CD14-positive monocyte (primary cell): ENCODE data around the gene PTRH1. TPM values are rescaled to one million over a fixed set of nuclear protein-coding genes. Genes with fewer than 3 reads are reported as not detected.

Experiments
- DNase-seq, 3 donors: peaks; one replicate each; pipeline ENCODE4 v3.0.0-alpha.2; 2011 to 2022
- H2AFZ ChIP-seq: 2 replicates; pipeline ENCODE4 v1.6.0; 2012; ENCODE audit warnings: mild to moderate bottlenecking, low read depth, low read length, inconsistent platforms; ENCODE audit not compliant: insufficient read depth, poor library complexity, severe bottlenecking
- H3K27ac ChIP-seq, 2 donors: 1 replicate in 1 of 2; 2 replicates in 1 of 2; pipeline ENCODE4 v1.5.1; 2012 to 2013; ENCODE audit warnings: low read length in 2 of 2, control low read depth in 1 of 2, inconsistent platforms in 1 of 2, low read depth in 1 of 2, mild to moderate bottlenecking in 1 of 2
- H3K27me3 ChIP-seq, 2 donors: one replicate each; pipeline versions ENCODE4 v1.6.0 to v1.6.1; 2011 to 2013; ENCODE audit warnings: low read length in 2 of 2; ENCODE audit not compliant: control insufficient read depth in 2 of 2, insufficient read depth in 2 of 2
- H3K36me3 ChIP-seq, 2 donors: replicated peaks in 1 of 2; 1 replicate in 1 of 2; 2 replicates in 1 of 2; pipeline versions ENCODE4 v1.5.1 to v1.6.1; 2012 to 2013; ENCODE audit warnings: low read length in 2 of 2, control low read depth in 1 of 2, inconsistent platforms in 1 of 2, mild to moderate bottlenecking in 1 of 2; ENCODE audit not compliant: insufficient read depth in 2 of 2, control insufficient read depth in 1 of 2
- H3K4me1 ChIP-seq, 2 donors: 1 replicate in 1 of 2; 2 replicates in 1 of 2; pipeline versions ENCODE4 v1.5.1 to v1.6.1; 2012 to 2013; ENCODE audit warnings: low read length in 2 of 2, control low read depth in 1 of 2, inconsistent platforms in 1 of 2, mild to moderate bottlenecking in 1 of 2, moderate library complexity in 1 of 2; ENCODE audit not compliant: insufficient read depth in 2 of 2, control insufficient read depth in 1 of 2
- H3K4me2 ChIP-seq: replicated peaks from 2 replicates; pipeline ENCODE3; 2012; ENCODE audit warnings: low read length, moderate library complexity, mild to moderate bottlenecking; ENCODE audit not compliant: poor library complexity, severe bottlenecking; ENCODE audit errors: extremely low read depth
- H3K4me3 ChIP-seq, 3 experiments: fragments of 200-600 bp in 1 of 3; sonication (generic) in 1 of 3; replicated peaks in 1 of 3; 1 replicate in 2 of 3; 2 replicates in 1 of 3; pipeline ENCODE4 v1.5.1; 2011 to 2013; ENCODE audit warnings: low read length in 3 of 3, mild to moderate bottlenecking in 3 of 3, control low read depth in 2 of 3, low read depth in 2 of 3, inconsistent platforms in 1 of 3, moderate library complexity in 1 of 3
- H3K79me2 ChIP-seq: 2 replicates; pipeline ENCODE4 v1.6.0; 2012; ENCODE audit warnings: mild to moderate bottlenecking, control low read depth, inconsistent platforms, low read length, moderate library complexity; ENCODE audit not compliant: insufficient read depth
- H3K9ac ChIP-seq: 2 replicates; pipeline ENCODE4 v1.6.0; 2017; ENCODE audit warnings: low read length, mild to moderate bottlenecking; ENCODE audit not compliant: insufficient read depth, poor library complexity, severe bottlenecking
- H3K9me3 ChIP-seq, 2 donors: replicated peaks in 1 of 2; 1 replicate in 1 of 2; 2 replicates in 1 of 2; pipeline versions ENCODE4 v1.5.1 to v1.6.1; 2012 to 2013; ENCODE audit warnings: low read length in 2 of 2, control low read depth in 1 of 2; ENCODE audit not compliant: control insufficient read depth in 1 of 2, insufficient read depth in 1 of 2
- H4K20me1 ChIP-seq: 2 replicates; pipeline ENCODE4 v1.6.0; 2012; ENCODE audit warnings: mild to moderate bottlenecking, low read length, control low read depth, moderate library complexity; ENCODE audit not compliant: insufficient read depth
- H3K27ac Mint-ChIP-seq, 7 donors: one replicate each; pipeline ENCODE4 v1.8.0; 2020; ENCODE audit warnings: mild to moderate bottlenecking in 7 of 7, mixed read lengths in 7 of 7, moderate library complexity in 6 of 7, inconsistent platforms in 2 of 7
- H3K27me3 Mint-ChIP-seq, 3 donors: one replicate each; pipeline ENCODE4 v1.8.0; 2021 to 2022; ENCODE audit warnings: low read depth in 3 of 3, mild to moderate bottlenecking in 3 of 3, mixed read lengths in 3 of 3, moderate library complexity in 3 of 3, inconsistent platforms in 1 of 3
- H3K36me3 Mint-ChIP-seq, 2 donors: one replicate each; pipeline ENCODE4 v1.8.0; 2020; ENCODE audit warnings: mixed read lengths in 2 of 2, inconsistent platforms in 1 of 2, mild to moderate bottlenecking in 1 of 2
- H3K4me1 Mint-ChIP-seq: one replicate; pipeline ENCODE4 v1.8.0; 2020; ENCODE audit warnings: mild to moderate bottlenecking, mixed read lengths
- H3K4me3 Mint-ChIP-seq, 2 donors: one replicate each; pipeline ENCODE4 v1.8.0; 2020; ENCODE audit warnings: mild to moderate bottlenecking in 2 of 2, mixed read lengths in 2 of 2, moderate library complexity in 1 of 2
- H3K9me3 Mint-ChIP-seq, 7 donors: one replicate each; pipeline ENCODE4 v1.8.0; 2020 to 2022; ENCODE audit warnings: mixed read lengths in 7 of 7, mild to moderate bottlenecking in 6 of 7, moderate library complexity in 6 of 7, inconsistent platforms in 2 of 7
- WGBS: methylation state at CpG from one replicate; pipeline ENCODE4 v1.1.5; 2013; ENCODE audit warnings: missing lambda C conversion rate; ENCODE audit not compliant: insufficient coverage; 5-methylcytosine and 5-hydroxymethylcytosine counted together
- intact Hi-C, 2 donors: fragments of 100-400 bp; cut with micrococcal nuclease; formaldehyde crosslinking; loops; one replicate each; pipeline versions ENCODE4 v1.15.0 to v1.15.1; 2023
- polyA plus RNA-seq, 3 donors: library from polyadenylated mRNA; depleted of rRNA in 1 of 3; unstranded in 2 of 3; stranded (reverse) in 1 of 3; fragments of 300-500 nt in 2 of 3; fragments of >200 nt in 1 of 3; fragmentation: Illumina TruSeq in 2 of 3; gene quantifications; 1 replicate in 2 of 3; 2 replicates in 1 of 3; pipeline ENCODE4 v1.2.3, GENCODE V29; 2012 to 2021
- TF ChIP-seq, protein P1 (sequence below): fragments of 200-600 bp; IDR thresholded peaks from one replicate; pipeline ENCODE4 v1.8.0; 2022; ENCODE audit warnings: antibody characterized with exemption, mild to moderate bottlenecking

PTRH1 gene
- polyA plus RNA-seq, 3 donors, result 6.9 to 19.9 (median 19.5) TPM

DNA sequence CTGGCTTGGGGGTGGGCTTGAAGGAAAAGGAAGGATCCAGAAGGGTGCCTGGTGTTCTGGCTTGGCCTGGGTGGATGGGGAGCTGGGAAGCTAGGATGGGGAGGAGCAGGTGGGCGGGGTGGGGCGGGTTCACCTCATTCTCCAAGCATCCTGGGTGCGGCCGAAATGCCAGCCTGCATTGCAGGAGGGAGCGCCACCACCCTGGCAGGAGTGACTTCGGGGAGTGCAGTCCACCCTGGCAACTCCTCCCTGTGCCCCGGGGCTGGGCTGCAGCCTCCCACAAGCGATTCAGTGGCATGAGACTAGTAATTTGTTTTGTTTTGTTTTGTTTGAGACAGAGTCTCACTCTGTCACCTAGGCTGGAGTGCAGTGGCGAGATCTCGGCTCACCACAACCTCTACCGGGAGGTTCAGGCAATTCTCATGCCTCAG, 5.9 kb upstream of the PTRH1 start:
- Mint-ChIP-seq H3K4me3 (no peak overlapping the region), H3K9me3 (peaks cover 0 to 2% (median 0%) of the 10 kb centered on the region in 7 donors), H3K27me3 (peaks cover 3 to 6% (median 5%) of the 10 kb centered on the region in 3 donors), H3K27ac (no peak overlapping the region), H3K36me3 (no peaks in the 10 kb centered on the region), H3K4me1 (peaks cover 11% of the 10 kb centered on the region)
- Histone ChIP-seq H4K20me1 (no peaks in the 10 kb centered on the region), H3K4me2 (no peak overlapping the region), H3K4me3 (no peak overlapping the region), H3K79me2 (no peaks in the 10 kb centered on the region), H3K27me3 (no peaks in the 10 kb centered on the region), H3K9ac (no peak overlapping the region), H3K9me3 (no peaks in the 10 kb centered on the region), H3K4me1 (peaks cover 4 to 13% of the 10 kb centered on the region in 2 donors), H2AFZ (no peak overlapping the region), H3K36me3 (no peaks in the 10 kb centered on the region), H3K27ac (no peak overlapping the region)
- WGBS, result 86% methylated on average over 7 of the region's 11 CpGs
- intact Hi-C loops, result loop anchor here in 1 of 2 donors (10.0 kb wide), 1 partner anchor 107 kb away; the partner anchor contains the start of gene STXBP1
- no peak for DNase-seq
- TF ChIP-seq, protein P1, sequence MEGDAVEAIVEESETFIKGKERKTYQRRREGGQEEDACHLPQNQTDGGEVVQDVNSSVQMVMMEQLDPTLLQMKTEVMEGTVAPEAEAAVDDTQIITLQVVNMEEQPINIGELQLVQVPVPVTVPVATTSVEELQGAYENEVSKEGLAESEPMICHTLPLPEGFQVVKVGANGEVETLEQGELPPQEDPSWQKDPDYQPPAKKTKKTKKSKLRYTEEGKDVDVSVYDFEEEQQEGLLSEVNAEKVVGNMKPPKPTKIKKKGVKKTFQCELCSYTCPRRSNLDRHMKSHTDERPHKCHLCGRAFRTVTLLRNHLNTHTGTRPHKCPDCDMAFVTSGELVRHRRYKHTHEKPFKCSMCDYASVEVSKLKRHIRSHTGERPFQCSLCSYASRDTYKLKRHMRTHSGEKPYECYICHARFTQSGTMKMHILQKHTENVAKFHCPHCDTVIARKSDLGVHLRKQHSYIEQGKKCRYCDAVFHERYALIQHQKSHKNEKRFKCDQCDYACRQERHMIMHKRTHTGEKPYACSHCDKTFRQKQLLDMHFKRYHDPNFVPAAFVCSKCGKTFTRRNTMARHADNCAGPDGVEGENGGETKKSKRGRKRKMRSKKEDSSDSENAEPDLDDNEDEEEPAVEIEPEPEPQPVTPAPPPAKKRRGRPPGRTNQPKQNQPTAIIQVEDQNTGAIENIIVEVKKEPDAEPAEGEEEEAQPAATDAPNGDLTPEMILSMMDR, result no peak

GRCh38 chr9:127720865-127721227, 5.4 kb upstream of the PTRH1 start:
- H4K20me1 ChIP-seq, result no peaks in the 10 kb centered on the region
- H3K4me3 ChIP-seq, result no peak overlapping the region
- H3K4me1 ChIP-seq, result peaks cover 9 to 18% of the 10 kb centered on the region in 2 donors
- H3K4me2 ChIP-seq, result no peak overlapping the region
- Mint-ChIP-seq H3K27me3 (peaks cover 3 to 8% (median 5%) of the 10 kb centered on the region in 3 donors), H3K4me3 (no peak overlapping the region), H3K9me3 (peaks cover 0 to 2% (median 0%) of the 10 kb centered on the region in 7 donors), H3K27ac (peak overlapping the region in 1 of 7 donors; percentile 56), H3K36me3 (no peaks in the 10 kb centered on the region), H3K4me1 (peaks cover 17% of the 10 kb centered on the region)
- H2AFZ ChIP-seq, result no peak overlapping the region
- H3K9ac ChIP-seq, result no peak overlapping the region
- H3K9me3 ChIP-seq, result no peaks in the 10 kb centered on the region
- intact Hi-C loops, result loop anchor here in 1 of 2 donors (10.0 kb wide), 1 partner anchor 106 kb away; the partner anchor contains the start of gene STXBP1
- no peaks in the 10 kb centered on the region for H3K36me3 ChIP-seq
- H3K27ac ChIP-seq, result no peak overlapping the region
- no peak for DNase-seq
- no peaks in the 10 kb centered on the region for H3K27me3 ChIP-seq
- TF ChIP-seq, protein P1, result no peak
- no peaks in the 10 kb centered on the region for H3K79me2 ChIP-seq
